Measurements from ENCODE around the gene PDK2.

Gene PDK2

DNA sequence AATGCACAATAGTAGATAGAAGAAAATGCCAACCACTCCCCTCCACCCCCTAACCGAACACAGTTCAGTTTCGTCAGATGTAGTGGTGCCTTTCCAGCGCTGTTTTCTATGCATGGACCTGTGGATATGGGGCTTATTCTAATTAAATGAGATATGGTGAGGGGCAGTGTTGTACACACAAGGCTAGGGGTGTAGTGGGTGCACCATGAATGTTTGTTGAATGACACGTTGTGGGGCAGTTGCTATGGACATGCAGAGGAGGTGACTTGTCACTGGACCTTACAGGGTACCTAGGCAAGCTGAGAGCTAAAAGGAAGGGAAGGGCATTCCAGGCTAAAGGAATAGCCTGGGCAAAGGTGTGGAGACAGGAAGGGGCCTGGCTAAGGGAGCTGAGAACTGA is 3.4 kb downstream of the PDK2 start:
- no peak overlapping the region for H3K4me3 ChIP-seq (ENCODE audit: low read depth, low read length)
- TF ChIP-seq, protein P1, sequence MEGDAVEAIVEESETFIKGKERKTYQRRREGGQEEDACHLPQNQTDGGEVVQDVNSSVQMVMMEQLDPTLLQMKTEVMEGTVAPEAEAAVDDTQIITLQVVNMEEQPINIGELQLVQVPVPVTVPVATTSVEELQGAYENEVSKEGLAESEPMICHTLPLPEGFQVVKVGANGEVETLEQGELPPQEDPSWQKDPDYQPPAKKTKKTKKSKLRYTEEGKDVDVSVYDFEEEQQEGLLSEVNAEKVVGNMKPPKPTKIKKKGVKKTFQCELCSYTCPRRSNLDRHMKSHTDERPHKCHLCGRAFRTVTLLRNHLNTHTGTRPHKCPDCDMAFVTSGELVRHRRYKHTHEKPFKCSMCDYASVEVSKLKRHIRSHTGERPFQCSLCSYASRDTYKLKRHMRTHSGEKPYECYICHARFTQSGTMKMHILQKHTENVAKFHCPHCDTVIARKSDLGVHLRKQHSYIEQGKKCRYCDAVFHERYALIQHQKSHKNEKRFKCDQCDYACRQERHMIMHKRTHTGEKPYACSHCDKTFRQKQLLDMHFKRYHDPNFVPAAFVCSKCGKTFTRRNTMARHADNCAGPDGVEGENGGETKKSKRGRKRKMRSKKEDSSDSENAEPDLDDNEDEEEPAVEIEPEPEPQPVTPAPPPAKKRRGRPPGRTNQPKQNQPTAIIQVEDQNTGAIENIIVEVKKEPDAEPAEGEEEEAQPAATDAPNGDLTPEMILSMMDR (IDR thresholded peaks at IDR 0.05; ENCODE audit: low read depth, low read length, missing control alignments) = no peak
- DNase-seq (ENCODE audit: low read depth) = no peak

DNA sequence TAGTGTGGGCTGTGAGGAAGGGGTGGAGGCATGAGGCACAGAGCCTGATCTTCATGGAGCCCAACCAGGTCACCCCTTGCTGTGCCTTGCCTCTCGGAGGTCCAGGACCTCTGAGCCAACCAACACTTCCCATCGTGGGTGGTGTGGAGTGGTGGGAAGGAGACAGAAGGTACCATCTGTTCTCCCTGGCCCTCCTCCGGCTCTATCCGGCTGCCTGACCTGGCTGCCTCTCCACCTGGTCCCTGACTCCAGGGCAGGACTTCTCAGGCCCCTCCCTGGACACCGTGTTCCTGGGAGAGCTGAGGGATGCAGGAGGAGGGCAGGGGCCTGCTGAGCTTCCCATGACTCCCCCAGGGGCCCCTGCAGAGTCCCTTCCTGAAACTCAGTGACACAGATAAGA is 3.9 kb downstream of the PDK2 start:
- DNase-seq (ENCODE audit: low read depth) = no peak
- no peak overlapping the region for H3K4me3 ChIP-seq (ENCODE audit: low read depth, low read length)
- TF ChIP-seq, protein P1 (IDR thresholded peaks at IDR 0.05; ENCODE audit: low read depth, low read length, missing control alignments) = no peak

DNA sequence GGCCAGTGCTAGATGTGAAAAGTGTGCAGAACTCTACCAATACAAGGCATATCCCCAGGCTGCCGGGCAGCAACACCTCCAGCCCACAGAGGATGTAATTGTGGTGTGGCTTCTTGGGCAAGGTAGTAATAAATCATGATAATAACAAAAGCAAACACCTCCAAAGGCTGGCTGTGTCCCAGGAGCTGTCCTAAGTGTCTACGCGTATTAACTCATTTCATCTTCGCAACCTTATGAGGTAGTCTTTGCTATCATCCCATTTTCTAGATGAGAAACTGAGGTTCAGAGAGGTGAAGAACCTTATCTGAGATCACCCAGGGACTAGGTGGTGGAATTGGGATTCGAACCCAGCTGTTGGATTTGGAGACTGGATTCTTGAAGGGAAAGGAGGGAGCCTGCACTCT is 5.3 kb downstream of the PDK2 start:
- TF ChIP-seq, protein P1 (IDR thresholded peaks at IDR 0.05; ENCODE audit: low read depth, low read length, missing control alignments) = no peak
- H3K4me3 ChIP-seq (ENCODE audit: low read depth, low read length) = no peak overlapping the region
- DNase-seq (ENCODE audit: low read depth) = no peak

DNA sequence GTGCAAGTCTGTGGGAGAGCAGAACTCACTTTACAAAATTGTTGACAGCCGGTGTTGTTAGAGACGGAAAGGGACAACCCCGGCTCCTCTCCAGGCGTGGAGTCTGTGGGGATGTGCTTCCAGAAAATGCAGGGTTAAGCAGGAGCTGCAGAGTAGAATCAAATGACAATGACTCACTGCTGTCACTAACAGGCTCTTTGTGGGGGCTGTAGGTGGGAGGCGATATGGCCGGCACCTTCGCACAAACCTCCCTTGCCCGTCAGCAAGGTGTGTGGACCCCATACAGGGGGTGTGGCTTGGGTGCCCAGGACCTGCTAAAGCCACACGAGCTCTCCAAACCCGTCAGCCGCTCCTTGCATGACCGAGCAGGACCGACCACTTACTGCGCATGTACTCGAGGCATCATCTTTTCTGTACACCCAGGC is 5.8 kb downstream of the PDK2 start:
- no peak for DNase-seq (ENCODE audit: low read depth)
- TF ChIP-seq, protein P1 (IDR thresholded peaks at IDR 0.05; ENCODE audit: low read depth, low read length, missing control alignments) = no peak
- H3K4me3 ChIP-seq (ENCODE audit: low read depth, low read length) = no peak overlapping the region

DNA sequence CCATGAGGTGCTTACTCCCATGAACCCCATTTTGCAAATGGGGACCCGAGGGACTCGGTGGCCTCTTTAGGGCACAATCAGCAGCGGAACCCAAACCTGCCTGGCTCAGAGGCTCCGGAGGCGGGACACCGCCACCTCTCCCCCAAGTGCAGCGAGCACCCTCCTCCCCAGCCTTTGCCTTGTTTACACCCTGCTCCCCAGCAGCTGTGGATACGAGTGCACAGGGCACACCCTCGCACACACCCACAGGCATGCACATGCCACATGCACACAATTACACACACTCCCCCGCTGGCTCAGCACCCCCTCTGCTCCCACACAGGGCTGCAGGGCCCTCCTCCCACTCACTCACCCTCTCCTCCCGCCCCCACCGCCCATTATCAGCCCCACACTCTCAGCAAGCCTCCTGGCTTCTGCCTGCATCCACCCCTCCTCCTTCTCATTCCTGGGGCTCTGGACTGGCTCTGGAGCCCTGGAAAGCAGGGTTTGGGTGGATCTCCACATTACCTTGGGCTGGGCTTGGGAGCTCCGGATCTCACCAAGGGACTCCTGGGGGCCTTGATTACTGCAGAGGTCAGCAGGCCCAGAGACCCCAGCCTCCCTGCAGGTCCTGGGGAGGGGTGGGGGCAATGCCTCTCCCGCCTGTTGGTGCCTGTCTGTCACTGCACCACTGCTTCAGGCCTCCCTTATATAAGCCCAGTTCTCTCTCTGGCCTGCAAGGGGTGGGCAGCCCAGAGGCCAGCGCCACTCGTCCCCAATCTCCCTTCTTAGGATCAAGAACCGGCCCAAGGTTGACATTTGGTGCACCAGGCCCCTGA is 6.4 kb downstream of the PDK2 start:
- DNase-seq (ENCODE audit: low read depth) = no peak
- TF ChIP-seq, protein P1 (IDR thresholded peaks at IDR 0.05; ENCODE audit: low read depth, low read length, missing control alignments) = no peak
- H3K4me3 ChIP-seq (ENCODE audit: low read depth, low read length) = no peak overlapping the region

DNA sequence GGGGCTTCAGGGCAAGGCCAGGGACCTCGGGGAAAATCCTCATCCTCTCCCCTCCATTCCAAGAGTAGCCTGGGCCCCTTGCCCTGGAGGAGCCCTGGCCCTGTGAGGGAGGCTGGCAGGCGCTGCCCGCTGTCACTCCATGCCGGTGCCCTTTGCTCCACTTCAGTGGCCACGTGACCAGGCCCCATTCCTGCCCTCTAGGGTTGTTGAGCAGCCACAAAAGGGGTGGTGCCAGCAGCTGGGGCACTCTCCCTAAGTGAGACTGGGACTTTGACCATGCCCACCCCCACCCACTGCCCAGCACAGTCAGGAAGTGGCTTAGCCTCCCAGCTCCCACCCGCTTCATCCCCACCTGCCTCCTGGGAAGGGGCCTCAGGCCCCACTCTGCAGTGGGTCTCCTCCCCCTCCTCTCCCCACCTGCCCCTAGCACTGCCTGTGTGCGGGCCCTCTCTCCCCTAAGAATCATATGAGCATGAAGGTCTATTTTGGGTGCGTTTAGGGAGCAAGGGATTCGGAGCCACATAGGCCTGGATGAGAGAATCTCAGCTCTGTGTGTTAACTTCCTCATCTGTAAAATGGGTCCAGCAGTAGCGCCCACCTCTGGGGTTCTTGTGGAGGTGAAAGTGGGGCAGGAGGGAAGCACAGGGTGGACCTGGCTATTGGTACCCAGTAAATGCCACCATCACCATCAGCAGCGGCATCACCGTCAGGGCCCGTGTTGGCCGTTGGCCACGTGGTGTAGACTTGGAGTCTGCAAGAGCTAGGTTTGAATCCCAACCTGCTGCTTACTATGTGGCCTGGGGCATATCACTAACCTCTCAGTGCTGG is 7.2 kb downstream of the PDK2 start:
- DNase-seq (ENCODE audit: low read depth) = no peak
- no peak overlapping the region for H3K4me3 ChIP-seq (ENCODE audit: low read depth, low read length)
- TF ChIP-seq, protein P1 (IDR thresholded peaks at IDR 0.05; ENCODE audit: low read depth, low read length, missing control alignments) = no peak

Measured in GM12864 (cell line).